Activated effector memory CD4-positive, alpha-beta T cell treated with anti-CD3 and anti-CD28 coated beads, Interleukin-2, amount 50 U/mL, for 16 hours (primary cell): ENCODE measurements around the gene PKP1.

Experiments
- DNase-seq: peaks from one replicate; pipeline ENCODE4 v3.0.0-alpha.2; 2020

Gene PKP1

DNA sequence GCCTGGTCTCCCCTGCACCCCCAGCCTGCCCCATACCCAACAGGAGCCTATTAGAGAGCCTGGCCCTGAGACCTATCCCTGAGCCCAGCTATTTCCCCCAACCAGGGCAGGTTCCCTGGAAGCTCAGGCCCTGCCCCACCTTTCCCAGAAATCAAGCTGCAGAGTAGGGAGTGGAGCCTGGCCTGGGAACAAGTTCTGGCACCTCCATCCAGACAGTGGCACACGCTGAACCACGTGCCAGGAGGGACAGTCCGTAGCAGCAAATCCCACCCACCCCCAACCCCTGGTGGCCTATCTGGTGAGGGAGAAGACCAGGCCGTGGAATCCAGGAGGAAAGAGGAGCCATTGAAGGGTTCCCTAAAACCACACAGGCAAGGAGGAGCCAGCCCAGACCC lies 71.6 kb downstream of the PKP1 start:
- DNase-seq = no peak

DNA sequence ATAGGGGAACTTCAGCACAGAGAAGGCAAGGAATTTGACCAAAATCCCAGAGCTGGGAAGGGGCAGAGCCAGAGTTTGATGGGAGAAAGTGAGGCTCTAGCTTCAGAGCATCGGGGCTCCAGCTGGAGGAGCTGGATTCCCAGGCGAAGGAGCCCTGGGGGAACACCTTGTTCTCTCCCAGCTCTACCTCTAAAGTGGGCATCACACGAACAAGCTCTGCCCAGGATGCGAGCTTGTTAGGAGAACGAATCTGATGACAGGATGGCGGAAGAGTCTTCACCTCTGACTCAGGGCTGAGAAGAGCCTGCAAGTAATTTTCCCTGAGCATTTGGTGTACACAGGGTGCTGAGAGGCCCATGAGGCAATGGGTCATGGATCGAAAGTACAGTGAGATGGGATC lies 72.2 kb downstream of the PKP1 start:
- no peak for DNase-seq

DNA sequence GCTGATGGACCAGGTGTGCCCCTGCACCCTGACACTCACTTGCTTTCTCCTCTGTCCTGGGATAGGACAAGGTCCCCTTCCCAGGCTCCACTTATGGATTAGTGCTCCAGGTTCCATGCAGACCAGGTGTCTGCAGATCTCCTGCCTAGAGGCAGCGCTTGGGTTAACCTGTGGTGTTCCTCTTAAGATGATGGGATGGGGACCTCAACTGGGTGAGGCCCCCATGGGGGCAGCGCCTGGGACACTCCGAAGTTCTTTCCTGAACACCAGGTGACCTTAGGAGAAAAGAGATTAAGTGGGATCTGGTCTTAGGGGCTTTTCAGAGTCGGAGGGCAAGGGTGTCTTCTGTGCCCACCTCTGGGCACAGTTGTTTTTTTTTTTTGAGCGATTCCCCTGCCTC lies 72.9 kb downstream of the PKP1 start:
- DNase-seq = no peak

DNA sequence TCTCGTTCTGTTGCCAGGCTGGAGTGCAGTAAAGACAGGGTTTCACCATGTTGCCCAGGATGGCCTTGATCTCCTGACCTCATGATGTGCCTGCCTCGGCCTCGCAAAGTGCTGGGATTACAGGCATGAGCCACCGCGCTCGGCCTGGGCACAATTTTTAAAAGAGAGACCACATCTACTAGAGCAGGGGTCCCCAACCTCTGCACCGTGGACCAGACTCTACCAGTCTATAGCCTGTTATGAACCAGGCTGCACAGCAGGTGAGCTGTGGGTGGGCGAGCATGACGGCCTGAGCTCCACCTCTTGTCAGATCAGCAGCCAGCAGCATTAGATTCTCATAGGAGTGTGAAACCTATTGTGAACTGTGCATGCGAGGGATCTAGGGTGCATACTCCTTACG lies 73.4 kb downstream of the PKP1 start:
- DNase-seq = no peak

DNA sequence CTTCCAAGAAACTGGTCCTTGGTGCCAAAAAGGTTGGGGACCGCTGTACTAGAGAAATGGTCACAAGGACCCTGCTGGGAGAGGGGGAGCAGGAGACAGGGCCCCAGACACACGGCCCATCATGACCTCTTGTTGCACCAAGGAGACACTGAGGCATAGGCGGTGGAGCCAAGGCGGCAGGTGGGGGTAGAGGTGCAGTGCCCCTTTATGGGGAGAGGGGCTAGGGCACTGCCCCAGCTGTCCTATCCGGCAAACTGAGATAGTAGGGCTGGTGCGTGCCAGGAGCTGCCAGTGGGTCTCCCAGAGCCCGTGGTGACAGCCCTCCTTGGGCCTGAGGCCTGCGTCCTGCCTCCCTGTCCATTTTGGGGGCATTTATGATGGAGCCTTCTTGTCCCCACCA lies 73.9 kb downstream of the PKP1 start:
- DNase-seq = no peak

DNA sequence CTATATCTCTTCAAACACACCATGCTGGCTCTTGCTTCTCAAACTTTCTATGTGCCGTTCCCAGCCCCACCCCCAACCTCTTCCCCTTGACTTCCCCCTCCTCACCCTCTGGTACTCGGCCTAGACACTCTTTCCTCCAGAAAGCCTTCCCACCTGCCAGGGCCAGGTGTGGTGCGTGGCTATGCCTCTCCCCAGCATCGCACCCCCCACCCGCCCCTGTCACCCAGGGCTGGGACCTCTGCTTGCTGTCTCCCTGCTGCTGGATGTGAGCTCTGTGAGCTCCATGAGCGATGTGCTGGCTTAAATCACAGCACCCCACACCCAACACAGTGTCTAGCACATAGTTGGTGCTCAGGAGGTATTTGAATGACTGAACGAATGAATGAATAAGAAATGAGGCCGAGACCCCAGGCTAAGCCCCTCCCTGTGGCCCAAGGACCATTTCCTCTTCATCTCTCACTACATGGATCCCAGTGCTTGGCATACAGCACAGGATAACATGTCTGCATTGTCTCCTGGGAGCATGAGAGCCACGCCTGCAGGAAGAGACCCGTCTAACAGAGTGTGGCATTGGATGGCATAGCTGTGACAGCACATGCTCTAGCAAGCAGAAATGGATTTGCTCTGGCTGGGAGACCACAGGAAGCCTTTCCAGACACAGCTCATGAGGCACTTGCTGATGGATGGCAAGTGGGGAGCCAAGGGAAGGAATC lies 74.5 kb downstream of the PKP1 start:
- DNase-seq = no peak

DNA sequence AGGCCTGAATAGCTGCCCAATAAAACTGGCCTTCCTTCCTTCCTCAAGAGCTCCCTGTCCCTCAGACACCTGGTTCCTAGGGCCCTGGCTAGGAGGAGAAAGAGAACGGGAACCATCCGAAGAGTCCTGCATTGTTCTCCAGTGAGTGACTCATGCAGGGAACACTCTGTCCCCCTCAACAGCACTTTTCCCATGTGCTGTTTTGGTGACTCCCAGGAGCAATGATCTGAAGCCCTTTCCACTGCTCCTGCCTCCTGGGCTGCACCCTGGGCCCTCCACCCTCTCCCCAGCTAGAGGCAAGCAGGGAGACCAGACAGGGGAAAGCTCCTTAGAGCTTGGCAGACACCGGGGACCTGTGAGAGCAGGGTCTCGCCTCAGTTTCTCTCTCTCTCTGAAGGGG lies 75.3 kb downstream of the PKP1 start:
- DNase-seq = no peak

DNA sequence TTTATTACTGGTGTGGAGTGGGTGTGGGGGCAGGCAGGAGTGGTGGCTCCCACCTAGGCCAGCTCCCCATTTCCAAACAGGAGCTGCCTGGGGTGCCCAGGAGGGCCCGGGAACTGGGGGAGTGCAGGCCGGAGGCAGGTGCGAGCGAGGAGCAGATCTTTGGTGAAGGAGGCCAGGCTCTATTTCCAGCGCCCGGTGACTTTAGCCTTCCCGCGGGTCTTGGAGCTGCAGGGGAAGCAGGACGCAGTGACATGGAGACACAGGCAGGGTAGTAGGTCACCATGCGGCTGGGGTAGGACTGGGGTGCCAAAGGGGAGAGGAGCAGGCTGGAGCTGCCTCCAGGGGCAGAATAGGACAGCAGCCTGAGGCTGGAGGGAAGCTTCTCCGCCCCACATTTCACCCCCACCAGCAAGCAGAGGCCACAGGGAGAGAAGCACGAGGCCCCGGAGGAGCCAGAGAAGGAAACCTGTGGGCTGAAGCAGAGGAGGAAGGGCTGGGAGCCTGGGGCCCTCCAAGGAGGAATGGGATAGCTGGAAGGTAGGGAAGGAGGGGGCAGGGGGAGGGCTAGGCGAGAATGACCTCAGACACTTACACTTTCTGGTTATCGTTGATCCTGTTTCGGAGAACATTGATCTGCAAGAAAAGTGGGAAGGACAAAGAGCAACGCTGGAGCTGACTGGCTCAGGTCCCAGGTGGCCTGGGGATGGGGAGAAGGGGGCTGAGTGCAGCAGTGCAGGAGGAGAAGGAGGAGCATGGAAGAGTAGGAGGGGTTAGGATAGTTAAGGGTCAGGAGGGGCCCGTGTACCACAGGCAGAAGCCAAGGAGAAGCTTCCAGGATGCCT lies 75.9 kb downstream of the PKP1 start:
- no peak for DNase-seq

DNA sequence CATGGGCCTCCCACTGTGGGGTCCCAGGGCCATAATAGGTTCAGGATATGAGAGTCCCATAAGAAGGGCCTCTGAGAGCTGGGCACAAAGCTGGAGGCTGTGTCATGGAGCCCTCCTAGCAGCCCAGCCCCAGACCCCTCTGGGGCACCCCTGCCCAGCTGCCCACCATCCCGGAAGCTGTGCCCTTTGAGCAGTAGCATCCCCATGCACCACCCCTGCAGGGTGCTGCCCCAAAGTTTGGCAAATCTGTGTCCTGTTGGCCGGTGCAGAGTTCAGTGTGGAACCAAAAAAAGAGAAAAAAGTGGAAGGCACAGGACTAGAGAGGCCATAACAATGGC lies 76.5 kb downstream of the PKP1 start:
- no peak for DNase-seq

DNA sequence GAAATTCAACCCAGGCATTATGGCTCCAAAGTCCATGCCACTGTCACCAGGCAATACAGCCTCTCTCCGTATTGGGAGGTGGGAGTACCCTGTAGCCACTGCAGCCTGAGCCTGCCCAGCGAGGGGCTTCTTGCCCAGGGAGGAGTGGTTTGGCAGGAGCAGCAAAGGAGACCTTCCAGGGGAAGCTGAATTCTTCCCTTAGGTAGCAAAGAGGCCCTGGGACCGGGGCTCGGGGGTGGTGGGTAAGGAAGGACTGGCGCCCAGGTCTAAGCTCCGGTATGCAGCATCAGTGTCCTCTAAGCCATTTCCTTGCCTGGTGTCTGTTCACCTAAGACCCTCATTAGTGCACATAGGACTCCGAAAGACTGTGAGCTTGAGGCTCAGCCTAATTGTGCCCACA lies 77.2 kb downstream of the PKP1 start:
- DNase-seq = no peak

DNA sequence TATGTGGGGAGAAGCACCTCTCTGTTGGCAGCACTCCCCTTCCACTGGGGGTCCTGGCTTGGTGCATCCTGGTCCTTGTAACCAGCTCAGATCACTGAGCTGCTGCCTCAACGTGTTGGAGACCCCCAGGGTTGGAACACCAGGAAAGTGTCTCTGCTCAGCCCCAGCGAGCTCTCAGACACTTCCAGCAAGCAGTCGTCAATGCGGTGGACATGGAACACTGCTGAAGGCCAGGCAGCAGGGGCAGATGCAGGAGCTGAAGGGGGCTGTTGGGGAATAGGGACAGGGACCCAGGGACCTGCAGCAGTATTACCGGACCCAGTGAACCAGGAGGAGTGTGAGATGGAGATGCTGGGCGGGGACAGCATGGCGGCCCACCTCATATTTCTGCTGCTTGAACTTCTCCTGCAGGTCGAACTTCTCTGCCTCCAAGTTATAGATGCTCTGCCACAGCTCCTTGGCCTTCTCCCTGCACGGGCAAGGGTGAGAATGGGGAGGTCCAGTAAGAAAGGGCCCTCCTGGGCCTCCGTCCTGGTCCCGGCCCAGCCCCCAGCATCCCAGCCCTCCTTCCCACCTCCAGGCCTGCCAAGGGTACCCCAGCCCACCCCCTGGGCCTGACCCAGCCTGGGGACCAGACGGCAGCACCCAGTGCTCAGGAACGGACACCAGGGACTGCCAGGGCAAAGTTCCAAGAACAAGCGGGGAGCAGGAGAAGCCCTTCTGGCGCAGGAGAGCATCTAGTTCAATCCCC lies 77.8 kb downstream of the PKP1 start:
- no peak for DNase-seq

DNA sequence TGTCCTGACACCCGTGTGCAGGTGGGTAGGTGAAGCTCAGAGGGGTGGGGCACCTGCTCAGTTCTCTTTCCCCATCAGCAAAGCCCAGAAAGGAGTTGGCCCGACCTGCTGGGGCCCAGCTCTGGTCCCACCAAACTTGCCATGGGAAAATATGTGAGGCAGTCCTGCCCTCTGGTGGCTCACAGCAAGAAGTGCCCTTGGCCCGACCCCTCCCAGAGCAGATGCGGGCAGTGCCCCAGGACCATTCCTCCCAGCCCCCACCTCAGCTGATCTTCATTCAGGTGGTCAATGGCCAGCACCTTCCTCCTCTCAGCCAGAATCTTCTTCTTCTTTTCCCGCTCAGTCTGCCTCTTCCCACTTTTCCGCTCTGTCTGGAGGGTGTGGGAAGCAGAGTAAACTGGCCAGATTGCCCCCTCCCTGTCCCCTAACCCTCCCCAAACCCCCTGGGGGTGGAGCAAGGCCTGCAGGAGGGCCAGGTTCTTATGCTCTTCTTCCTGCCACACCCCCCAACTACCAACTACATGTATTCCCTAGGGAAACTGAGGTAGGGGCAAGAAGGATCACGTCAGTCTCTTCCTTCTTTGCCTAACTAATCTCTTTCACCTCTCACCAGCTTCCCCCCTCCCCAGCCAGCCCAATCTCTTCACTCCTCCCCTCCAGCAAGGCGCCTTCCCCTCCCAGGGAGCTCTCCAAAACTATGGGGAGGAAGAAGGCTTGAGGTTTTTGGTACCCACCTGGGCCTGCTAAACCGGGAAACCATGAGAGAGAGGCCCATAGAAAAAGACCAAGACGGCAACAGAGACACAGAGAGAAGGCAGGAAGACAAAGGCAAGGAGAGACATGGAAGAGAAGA lies 78.6 kb downstream of the PKP1 start:
- DNase-seq = no peak

DNA sequence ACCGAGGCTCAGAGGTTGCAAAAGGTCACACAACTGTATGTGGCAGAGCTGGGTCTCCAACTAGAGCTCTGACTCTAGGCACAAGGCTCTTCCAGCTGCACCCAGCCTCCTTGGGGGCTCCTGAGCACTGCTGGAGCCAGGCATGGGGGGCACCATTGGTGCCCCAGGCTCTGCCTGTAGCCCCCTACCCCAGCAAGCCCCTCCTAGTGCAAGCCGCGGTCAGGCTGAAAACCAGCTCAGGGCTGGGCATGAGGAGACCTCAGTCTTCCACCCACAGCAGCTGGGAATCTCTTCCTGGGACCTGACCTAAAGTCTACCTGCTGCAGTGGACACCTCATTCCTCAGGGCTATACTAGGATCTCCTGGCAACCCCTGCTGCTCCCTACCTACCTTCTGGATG lies 79.6 kb downstream of the PKP1 start:
- DNase-seq = no peak

DNA sequence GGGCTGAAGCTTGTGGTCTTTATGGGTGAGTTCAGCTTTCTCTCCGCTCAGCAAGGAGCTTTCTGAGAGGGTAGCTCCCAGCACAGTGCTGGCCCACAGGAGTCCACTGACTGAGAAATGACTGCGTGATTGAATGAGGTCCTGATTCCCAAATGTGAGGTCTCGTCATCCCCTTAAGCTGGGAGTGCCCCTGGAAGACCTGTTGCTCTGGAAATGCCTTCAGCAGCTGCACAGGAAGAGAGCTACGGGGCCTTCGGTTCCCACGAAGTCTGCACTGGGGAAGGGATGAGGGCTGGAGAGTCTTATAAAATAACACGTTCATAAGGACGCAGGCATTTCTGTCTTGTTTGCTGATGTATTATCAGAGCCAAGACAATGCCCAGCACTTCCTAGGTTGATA lies 80.2 kb downstream of the PKP1 start:
- no peak for DNase-seq

DNA sequence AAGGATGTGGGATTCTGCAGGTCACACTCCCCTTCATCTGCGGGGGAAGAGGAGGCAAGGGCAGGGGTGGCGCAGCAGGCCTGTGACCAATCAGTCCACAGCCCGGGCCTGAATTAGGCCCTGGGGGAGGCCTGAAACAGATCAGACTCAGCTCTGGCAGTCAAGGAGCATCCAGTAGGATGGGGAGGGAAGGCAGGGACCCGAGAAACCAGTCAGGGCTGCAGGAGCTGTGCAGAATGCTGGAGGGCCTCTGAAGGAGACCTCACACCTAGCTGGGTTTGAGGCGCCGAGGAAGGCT lies 81.5 kb downstream of the PKP1 start:
- DNase-seq = no peak

DNA sequence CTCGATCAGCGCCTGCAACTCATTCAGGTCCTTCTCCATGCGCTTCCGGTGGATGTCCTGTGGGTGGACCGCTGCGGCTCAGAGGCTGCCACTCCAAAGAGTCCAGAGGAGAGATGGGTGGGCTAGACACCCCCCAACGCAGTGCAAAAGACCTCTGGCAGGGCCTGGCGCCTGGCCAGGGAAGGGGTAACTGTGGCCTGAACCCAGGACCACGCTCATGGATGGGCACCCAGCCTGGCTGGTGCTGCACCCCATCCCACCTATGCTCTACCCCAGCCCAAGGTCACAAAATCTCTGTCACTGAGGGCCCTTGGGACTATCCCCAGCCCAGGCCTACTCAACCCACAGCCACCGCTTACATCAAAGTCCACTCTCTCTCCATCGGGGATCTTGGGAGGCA lies 81.9 kb downstream of the PKP1 start:
- no peak for DNase-seq

DNA sequence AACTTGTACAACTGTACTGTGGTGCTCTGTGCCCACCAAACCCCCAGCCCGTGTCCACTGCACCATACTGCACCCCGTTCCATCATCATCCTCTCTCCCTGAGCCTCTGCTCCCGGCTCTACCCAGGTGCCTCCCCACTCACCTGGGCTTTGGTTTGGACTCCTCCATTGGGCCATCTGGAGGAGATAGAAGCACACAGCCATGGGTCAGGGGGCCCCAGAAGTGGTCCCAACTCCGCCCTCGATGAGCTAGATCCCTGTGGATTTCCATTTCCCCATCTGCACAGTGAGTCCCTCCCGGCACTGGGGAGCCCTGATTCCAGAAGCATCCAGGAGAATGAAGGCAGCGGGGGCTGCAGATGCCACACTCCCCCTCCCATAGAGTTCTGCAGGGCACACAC lies 83.4 kb downstream of the PKP1 start:
- no peak for DNase-seq

DNA sequence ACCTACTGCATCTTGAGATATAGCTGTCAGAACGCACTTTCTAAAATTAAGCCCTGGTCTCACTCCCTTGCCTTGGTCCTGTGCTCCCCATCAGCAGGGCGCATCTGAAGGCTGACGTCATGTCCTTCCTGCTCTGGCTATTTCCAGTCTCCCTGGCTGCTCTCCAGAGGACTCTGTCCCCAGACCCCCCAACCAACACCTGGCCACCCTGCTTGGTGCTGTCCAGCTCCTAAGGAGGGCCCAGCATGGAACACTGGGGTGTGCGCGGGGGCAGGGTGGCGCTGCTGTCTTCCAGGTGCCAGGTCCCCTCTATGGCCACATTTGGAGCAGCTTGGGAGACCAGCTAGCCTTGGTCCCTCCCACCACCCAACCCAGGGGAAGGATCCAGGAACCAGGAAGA lies 85.9 kb downstream of the PKP1 start:
- DNase-seq = no peak

DNA sequence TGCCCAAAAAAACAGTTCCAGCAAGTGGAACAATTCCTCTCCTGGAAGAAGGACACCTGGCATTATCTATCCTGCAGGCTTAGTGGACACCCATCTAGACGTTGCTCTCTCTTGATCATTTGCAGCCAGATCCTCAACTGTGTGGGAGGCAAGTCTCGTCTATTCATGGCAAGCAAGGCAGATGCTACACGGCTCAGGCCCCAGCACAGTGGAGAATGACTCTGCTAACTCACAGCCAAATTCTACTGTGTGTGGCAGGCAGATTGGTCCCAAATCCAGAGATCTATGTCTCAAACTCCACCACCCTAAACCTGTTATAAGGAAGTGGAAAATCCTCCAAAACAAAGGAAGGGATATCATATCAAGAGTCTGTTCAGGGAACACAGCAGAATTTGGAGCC lies 87.2 kb downstream of the PKP1 start:
- no peak for DNase-seq

DNA sequence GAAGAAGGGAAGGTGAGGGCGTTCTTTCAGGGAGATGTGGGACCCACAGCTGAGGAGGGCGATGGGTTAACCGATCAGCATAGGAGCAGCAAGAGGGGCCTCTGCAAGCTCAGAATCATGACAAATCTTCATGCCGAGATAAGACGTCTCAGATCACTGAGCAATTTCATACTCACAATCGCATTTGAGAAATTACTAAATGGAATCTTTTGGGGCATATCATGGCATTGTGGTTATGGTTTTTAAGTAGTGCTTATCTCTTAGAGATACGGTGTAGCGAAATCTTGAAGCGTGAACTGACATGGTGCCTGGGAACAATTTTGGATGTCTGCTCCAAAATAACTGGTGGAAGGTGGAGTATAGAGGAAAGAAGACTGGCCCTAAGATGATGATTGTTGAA lies 88.0 kb downstream of the PKP1 start:
- DNase-seq = no peak

DNA sequence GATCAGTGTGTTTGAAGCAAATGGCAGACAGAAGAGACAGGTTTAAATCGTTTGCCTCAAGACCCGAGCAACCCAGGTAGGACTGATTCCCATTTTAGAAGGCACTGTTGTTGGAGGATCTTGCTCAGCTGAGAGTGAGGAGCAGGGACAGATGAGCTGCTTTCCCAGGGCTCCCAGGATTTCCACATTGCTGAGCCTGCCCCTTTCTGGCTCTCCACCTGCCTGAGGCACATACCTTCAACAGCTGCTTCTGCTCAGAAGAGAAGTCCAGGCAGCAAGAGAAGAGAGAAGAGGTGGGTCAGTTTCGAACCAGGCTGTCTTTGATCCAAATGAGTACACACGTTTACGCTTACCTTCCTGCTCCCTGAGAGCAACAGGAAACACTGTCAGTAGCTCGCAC lies 88.5 kb downstream of the PKP1 start:
- no peak for DNase-seq

DNA sequence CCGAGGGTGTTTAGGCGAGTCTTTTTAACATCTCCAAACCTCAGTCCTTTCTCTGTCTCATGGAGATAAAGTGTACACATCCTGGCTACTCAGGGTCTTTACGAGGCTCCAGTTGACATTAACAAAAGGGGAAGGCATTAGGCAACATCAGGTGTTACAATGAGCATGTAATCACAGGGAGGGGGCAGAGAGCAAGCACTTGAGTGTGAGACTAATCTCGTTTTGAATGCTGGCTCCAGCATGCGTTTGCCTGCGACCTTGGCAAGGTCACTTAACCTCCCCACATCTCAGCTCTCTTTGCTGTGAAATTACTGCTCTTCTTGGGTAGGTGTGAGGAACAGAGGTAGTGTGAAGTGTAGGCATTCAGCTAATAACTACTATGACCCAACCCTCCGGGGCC lies 91.1 kb downstream of the PKP1 start:
- no peak for DNase-seq

DNA sequence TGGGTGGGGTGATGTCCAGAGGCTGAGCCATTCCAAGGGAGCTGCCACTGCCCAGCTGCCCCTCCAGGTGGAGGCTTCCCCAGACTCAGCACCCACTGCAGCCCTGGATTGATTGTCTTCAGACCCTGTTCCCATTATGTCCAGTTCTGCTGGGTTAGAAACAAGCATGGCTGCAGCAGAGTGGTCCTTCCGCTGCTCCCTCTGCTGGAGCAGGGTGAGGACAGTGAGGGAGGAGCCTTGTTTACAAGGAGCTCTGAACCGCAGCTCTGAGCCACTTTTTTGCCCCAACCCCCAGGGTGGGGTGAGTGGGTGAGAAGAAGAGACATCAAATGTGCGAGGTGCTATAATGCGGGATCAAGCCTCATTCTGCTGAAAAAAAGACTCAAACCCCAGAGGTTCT lies 91.9 kb downstream of the PKP1 start:
- DNase-seq = no peak

DNA sequence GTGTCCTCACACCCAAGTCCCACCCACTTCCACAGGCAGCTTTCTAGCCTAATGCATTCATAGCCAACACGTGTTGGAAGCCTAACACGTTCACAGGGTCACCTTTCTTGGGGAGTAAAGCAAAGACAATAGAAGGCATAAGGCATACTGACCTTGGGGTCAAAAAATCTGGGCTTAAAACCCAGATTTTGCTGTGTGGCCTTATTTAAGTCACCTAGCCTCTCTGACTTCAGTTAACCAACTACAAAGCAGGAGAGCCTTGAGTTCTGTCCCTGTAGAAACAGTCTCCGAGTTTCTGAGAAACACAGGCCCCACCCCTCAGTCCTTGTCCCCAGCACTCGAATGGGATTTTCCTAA lies 92.8 kb downstream of the PKP1 start:
- DNase-seq = no peak
